NCI-H187 treated with DMSO at 0.1 percent for 48 hours (cell line): ENCODE results near the gene SPPL3.
"Not testable (repeated sequence)": the region's sequence is repeated elsewhere in the genome, so short reads cannot be mapped to it uniquely, and the experiment has no call there.

Experiments
- DNase-seq: peaks from one replicate; lab custom pipeline; 2025; lab: John Stamatoyannopoulos, UW

Gene SPPL3

DNA sequence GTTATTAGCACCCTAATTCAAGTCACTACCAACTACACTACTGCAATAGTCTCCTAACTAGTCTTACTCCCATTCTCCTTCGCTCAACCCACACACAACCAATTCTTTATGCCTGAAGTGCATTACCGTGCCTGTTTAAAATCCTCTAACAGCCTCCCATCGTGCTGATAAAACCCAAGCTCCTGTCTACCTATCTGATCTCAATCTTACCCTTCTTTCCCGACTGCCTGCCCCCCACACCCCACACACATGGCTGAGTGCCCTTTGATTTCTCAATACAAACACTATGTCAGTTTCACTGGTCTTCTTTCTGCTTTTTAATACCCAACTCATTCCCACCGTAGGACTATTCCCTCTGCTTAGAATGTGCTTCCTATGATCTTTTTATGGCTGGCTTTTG is 59.9 kb downstream of the SPPL3 start:
- DNase-seq, result no peak

GRCh38 chr12:120843472-120843871 is 60.7 kb downstream of the SPPL3 start:
- no peak for DNase-seq

DNA sequence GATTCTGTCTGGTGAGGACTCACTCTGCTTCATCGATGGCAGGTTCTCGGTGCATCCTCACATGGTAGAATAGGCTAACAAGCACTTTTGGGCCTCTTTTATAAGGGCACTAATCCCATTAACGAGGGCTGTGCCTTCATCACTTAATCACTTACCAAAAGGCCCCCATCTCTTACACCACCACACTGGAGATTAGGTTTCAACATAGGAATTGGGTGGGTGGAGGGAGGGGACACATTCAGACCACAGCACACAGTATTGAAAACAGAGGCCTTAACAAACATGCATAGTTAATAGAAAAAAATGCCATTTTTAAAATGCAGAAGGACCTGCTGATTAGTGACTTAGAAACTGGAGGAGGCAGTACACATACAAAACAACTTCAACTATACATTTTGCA is 61.6 kb downstream of the SPPL3 start:
- DNase-seq, result no peak

GRCh38 chr12:120841525-120841924 is 62.6 kb downstream of the SPPL3 start:
- no peak for DNase-seq

GRCh38 chr12:120839503-120839902 is 64.7 kb downstream of the SPPL3 start:
- no peak for DNase-seq

DNA sequence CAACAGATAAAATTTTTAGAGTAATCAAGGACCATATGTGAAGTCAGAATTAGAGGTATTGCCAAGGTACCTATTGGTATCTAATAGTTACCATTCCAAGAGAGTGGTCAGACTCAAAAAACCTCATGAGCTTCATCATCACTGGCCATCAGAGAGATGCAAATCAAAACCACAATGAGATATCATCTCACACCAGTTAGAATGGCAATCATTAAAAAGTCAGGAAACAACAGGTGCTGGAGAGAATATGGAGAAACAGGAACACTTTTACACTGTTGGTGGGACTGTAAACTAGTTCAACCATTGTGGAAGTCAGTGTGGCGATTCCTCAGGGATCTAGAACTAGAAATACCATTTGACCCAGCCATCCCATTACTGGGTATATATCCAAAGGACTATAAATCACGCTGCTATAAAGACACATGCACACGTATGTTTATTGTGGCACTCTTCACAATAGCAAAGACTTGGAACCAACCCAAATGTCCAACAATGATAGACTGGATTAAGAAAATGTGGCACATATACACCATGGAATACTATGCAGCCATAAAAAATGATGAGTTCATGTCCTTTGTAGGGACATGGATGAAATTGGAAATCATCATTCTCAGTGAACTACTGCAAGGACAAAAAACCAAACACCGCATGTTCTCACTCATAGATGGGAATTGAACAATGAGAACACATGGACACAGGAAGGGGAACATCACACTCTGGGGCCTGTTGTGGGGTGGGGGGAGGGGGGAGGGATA is 65.4 kb downstream of the SPPL3 start:
- not testable (repeated sequence) for DNase-seq

- no peak for DNase-seq
These were observed 68.0 kb downstream of the SPPL3 start for GRCh38 chr12:120836114-120836684.

DNA sequence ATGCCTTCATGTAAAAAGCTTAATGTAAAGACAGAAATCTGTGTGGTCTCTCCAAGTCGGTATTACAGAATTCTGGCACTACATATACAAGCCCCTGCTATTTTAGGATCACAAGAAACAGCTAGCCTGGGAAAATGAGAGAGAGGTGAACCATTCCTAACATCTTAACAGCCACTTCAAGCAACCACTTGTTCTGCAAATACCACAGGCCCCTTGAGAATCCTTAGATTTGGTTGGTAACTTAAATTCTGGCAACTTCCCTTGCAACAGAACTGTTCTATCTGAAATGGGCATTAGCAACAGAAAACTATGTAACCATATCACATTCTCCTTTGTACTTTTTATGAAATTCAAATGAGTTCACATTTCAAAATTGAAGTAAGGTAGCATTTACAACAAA is 68.5 kb downstream of the SPPL3 start:
- no peak for DNase-seq

DNA sequence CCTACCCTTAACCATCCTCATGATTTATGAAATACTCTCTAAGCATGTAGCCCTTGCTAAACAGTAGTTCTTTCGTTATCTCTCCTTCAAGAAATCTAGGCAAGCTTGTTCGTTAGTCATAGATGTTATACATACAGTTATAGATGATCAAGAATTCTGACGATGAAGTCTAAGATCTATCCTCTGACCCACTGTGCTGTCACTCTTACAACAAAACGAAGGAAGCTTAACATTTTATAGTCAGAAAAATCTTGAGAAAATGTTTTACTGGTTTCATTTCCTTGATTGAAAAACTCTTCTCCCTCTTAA is 68.9 kb downstream of the SPPL3 start:
- DNase-seq, result no peak

DNA sequence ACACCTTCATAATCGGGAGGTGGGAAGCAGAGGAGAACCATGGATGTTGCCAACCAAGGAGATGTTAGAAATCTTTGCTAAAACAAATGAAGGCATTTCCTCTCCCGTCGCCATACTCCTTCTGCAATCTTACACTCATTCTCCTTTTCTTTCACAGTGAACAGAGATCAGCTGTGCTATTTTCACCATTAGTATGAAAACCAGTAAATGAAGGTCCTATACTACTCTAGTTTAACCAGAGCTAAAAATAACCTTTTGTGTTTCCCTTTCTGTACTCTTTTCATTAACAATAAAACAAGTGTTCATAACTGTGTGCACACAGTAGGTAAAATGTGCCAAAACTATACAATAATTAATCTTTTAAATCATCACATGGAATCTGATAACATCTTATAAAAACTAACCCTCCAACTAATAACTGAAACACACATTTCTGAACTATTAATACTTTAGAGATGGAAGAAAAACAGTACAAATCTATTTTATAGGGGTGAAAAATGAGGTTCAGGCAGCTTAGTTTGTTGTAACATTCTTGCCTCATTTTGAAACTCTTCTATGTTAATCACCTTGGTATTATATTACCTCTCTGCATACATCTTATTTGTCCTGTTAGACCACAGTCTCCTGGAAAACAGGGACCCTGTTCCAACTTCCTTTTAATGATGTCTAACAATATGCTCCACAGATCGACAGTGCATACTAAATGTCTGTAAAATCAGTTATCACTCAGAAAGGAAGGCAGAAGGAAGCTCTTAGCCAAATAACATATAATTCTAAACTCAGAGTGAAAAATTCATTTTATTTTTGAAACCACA is 69.5 kb downstream of the SPPL3 start:
- DNase-seq, result no peak

DNA sequence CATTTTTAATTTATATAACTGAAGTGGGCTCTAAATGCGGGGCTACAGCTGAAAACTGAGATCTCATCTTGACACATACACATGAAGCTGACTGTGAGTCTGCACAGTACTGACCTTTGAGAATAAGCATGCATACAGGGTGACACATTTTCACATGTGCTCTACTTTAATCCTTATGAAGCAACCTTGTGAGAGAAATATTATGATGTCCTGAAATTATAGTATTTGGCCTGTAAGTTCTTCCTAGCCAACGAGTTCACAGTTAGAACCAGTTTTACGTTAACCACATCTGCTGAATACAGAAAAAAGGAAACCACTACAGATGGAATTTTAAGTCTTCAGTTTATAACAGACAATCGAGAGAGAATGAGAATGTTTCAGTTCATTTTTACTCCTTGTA is 70.3 kb downstream of the SPPL3 start:
- no peak for DNase-seq

DNA sequence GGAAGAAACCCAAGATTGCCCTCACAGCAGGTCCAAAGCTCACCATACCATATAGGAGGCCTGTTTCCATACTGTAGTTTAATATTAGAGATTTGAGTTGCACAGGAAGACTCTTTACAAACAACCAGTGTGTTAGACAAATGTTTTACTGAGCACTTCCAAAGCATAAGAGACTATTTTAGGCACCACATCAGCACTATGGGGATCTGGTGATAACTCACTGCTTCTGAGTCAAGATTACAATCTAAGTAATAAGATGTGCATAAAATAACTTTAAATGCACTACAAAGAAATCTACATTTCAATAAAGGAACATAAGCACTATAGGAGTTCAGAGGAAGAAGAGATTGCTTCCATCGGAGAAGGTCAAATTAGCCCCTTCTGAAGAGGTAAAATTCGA is 71.4 kb downstream of the SPPL3 start:
- no peak for DNase-seq

GRCh38 chr12:120831648-120832267 is 72.4 kb downstream of the SPPL3 start:
- DNase-seq, result no peak

DNA sequence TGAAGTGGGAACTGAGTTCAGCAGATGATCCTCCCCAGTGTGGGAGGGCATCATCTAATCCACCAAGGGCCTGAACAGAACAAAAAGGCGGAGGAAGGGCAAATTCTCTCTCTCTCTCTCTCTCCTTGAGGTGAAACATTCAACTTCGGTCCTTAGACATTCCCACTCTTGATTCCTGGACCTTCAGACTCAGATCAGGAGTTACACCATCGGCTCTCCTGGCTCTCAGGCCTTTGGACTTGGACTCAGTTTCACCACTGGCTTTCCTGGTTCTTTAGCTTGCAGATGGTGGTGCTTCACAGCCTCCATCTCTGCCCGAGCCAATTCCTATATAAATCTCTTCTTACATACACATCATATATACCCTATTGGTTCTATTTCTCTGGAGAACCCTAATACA is 73.2 kb downstream of the SPPL3 start:
- DNase-seq, result no peak

- no peak for DNase-seq
These were observed 73.9 kb downstream of the SPPL3 start for GRCh38 chr12:120830052-120830940.

DNA sequence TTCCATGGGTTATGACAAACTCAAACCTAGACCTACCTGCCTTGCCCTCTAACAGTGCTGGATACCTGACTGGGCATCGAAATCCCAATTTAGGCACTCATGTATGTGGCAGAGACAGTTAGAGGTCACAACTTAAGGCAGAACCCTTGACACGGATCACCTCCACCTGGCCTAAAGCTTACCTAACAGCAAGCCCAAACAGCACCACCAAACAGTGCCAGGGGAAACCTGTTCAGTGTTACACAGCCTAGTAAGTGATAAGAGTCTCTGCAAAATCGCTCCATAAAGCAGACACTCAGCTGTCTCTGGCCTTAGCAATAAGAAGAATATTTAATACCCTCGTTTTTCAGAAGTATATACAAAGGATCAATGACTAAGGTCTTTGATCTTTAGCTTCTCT is 77.8 kb downstream of the SPPL3 start:
- DNase-seq, result no peak

GRCh38 chr12:120825337-120825736 is 78.8 kb downstream of the SPPL3 start:
- no peak for DNase-seq

- DNase-seq, result no peak
These were observed 81.2 kb downstream of the SPPL3 start for GRCh38 chr12:120822832-120823503.

GRCh38 chr12:120821878-120822277 is 82.3 kb downstream of the SPPL3 start:
- DNase-seq, result no peak

GRCh38 chr12:120820884-120821510 is 83.2 kb downstream of the SPPL3 start:
- DNase-seq, result no peak

DNA sequence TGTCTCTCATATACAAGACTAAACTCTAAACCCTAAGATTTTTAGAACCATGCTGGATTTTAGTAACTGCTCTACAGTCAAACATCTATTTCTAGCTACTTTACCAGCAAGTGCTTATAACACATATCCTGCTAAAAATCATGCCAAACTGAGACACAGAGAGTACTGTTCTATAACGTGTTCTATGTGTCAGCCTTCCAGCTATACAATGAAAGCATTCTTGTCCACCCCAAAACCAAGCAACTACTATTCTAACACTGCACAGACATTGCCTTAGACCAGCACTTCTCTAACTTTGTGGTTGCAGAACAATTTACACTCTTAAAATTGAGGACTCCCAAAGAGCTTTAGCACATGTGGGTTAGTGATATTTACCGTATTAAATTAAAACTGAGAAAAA is 85.7 kb downstream of the SPPL3 start:
- no peak for DNase-seq
